ENCODE results near the gene MCAM.
A peak's percentile ranks its signal among the peaks of the same experiment; 100 is the strongest.

The MCAM gene

GRCh38 chr11:119316729-119317591 is at the start of gene MCAM:
Gene MCAM (minus strand): TSS chr11:119317130. CDS start chr11:119317101, 29 bp downstream.
- DNase-seq = no peak

- no peak for DNase-seq
Observed at GRCh38 chr11:119365071-119365591, 48.2 kb upstream of the MCAM start.

- DNase-seq = peak; percentile 68
Observed at GRCh38 chr11:119363851-119364590, 47.1 kb upstream of the MCAM start.

- DNase-seq = no peak
Observed at GRCh38 chr11:119363081-119363850, 46.3 kb upstream of the MCAM start.

- no peak for DNase-seq
Observed at GRCh38 chr11:119362741-119363080, 45.8 kb upstream of the MCAM start.

- DNase-seq = no peak
Observed at GRCh38 chr11:119361941-119362725, 45.2 kb upstream of the MCAM start.

GRCh38 chr11:119361056-119361787 is 44.3 kb upstream of the MCAM start:
- DNase-seq = no peak

- DNase-seq = no peak
Observed at GRCh38 chr11:119359365-119360214, 42.7 kb upstream of the MCAM start.

- no peak for DNase-seq
Observed at GRCh38 chr11:119357074-119357473, 40.1 kb upstream of the MCAM start.

GRCh38 chr11:119356349-119357031 is 39.6 kb upstream of the MCAM start:
- peak; percentile 81 for DNase-seq

- DNase-seq = no peak
Observed at GRCh38 chr11:119355091-119355843, 38.3 kb upstream of the MCAM start.

GRCh38 chr11:119352857-119353260 is 35.9 kb upstream of the MCAM start:
- DNase-seq = no peak

GRCh38 chr11:119351232-119351631 is 34.3 kb upstream of the MCAM start:
- no peak for DNase-seq

GRCh38 chr11:119350302-119350701 is 33.4 kb upstream of the MCAM start:
- DNase-seq = no peak

- DNase-seq = no peak
Observed at GRCh38 chr11:119347940-119348605, 31.1 kb upstream of the MCAM start.

- no peak for DNase-seq
Observed at GRCh38 chr11:119347242-119347641, 30.3 kb upstream of the MCAM start.

GRCh38 chr11:119346605-119347004 is 29.7 kb upstream of the MCAM start, which contains the start of gene MFRP:
Gene MFRP (minus strand): TSS chr11:119346705. CDS start chr11:119346513, 192 bp downstream.
- DNase-seq = no peak

- no peak for DNase-seq
Observed at GRCh38 chr11:119345685-119346084, 28.8 kb upstream of the MCAM start.
